Uterus (tissue), 4 donors: ENCODE data around the gene ZNF529. TPM values are rescaled to one million over a fixed set of nuclear protein-coding genes. Genes with fewer than 3 reads are reported as not detected.

Experiments
- DNase-seq, 2 donors: peaks; one replicate each; pipeline ENCODE4 v3.0.0-alpha.2; 2019 to 2020
- H3K27ac ChIP-seq, 2 donors: fragments of 200-600 bp; sonication (generic); 1 replicate in 1 of 2; 2 replicates in 1 of 2; pipeline ENCODE4 v1.5.1; 2016 to 2018
- H3K27me3 ChIP-seq, 2 donors: fragments of 200-600 bp; sonication (generic); one replicate each; pipeline ENCODE4 v1.5.1; 2018 to 2019; ENCODE audit warnings: control low read depth in 1 of 2
- H3K36me3 ChIP-seq, 2 donors: fragments of 200-600 bp; sonication (generic); one replicate each; pipeline ENCODE4 v1.5.1; 2019; ENCODE audit warnings: control low read depth in 1 of 2
- H3K4me1 ChIP-seq, 2 donors: fragments of 200-600 bp; sonication (generic); one replicate each; pipeline ENCODE4 v1.5.1; 2018 to 2019; ENCODE audit warnings: control low read depth in 1 of 2
- H3K4me3 ChIP-seq, 2 donors: fragments of 200-600 bp; sonication (generic); 1 replicate in 1 of 2; 2 replicates in 1 of 2; pipeline ENCODE4 v1.5.1; 2018 to 2019; ENCODE audit warnings: mild to moderate bottlenecking in 1 of 2
- H3K9me3 ChIP-seq, 2 donors: fragments of 200-600 bp; sonication (generic); one replicate each; pipeline ENCODE4 v1.5.1; 2019; ENCODE audit warnings: control low read depth in 1 of 2
- CTCF ChIP-seq, 4 experiments: fragments of 200-600 bp in 2 of 4; fragments of 450-650 bp in 2 of 4; sonication (generic) in 2 of 4; IDR thresholded peaks; one replicate each; pipeline ENCODE4 v1.5.1; 2016 to 2019; ENCODE audit warnings: antibody characterized with exemption in 4 of 4, mild to moderate bottlenecking in 2 of 4, moderate library complexity in 1 of 4
- POLR2A ChIP-seq, 2 donors: fragments of 450-650 bp; IDR thresholded peaks; one replicate each; pipeline ENCODE4 v1.6.1; 2016; ENCODE audit warnings: antibody characterized with exemption in 2 of 2, mild to moderate bottlenecking in 1 of 2, moderate library complexity in 1 of 2
- intact Hi-C: fragments of 100-400 bp; cut with DNase I; formaldehyde crosslinking; loops from one replicate; pipeline ENCODE4 v1.15.1; 2023; ENCODE audit warnings: low total_unique reads
- total RNA-seq, 4 donors: library from RNA; depleted of rRNA in 3 of 4; stranded (reverse); fragments of >200 nt in 3 of 4; gene quantifications; one replicate each; pipeline versions ENCODE4 v1.1.0 to v1.2.4, GENCODE V29; 2014 to 2023
- donor health status: DM: yes; HTN: yes; CAD: no.

Gene ZNF529
- total RNA-seq, 4 donors from 2014 or later = 4.9 to 44.5 (median 13.1) TPM

- Histone ChIP-seq H3K4me1 (no peaks in the 10 kb centered on the region), H3K27me3 (no peaks in the 10 kb centered on the region), H3K27ac (no peak overlapping the region), H3K9me3 (peaks cover 0 to 6% of the 10 kb centered on the region in 2 donors), H3K36me3 (no peaks in the 10 kb centered on the region), H3K4me3 (no peak overlapping the region)
- intact Hi-C loops = no loop called here
- TF ChIP-seq CTCF (IDR thresholded peaks at IDR 0.05) (no peak), POLR2A (IDR thresholded peaks at IDR 0.05) (no peak)
- no peak for DNase-seq
Observed at GRCh38 chr19:36579255-36579654, 6.2 kb upstream of the ZNF529 start.

- TF ChIP-seq CTCF (IDR thresholded peaks at IDR 0.05) (no peak), POLR2A (IDR thresholded peaks at IDR 0.05) (no peak)
- no peaks in the 10 kb centered on the region for H3K4me1 ChIP-seq
- H3K4me3 ChIP-seq = no peak overlapping the region
- H3K27me3 ChIP-seq = no peaks in the 10 kb centered on the region
- H3K36me3 ChIP-seq = no peaks in the 10 kb centered on the region
- H3K27ac ChIP-seq = no peak overlapping the region
- no peak for DNase-seq
- intact Hi-C loops = no loop called here
- H3K9me3 ChIP-seq = peaks cover 0 to 6% of the 10 kb centered on the region in 2 donors
Observed at GRCh38 chr19:36577271-36577996, 4.3 kb upstream of the ZNF529 start.

GRCh38 chr19:36574741-36575140, 1.6 kb upstream of the ZNF529 start:
- DNase-seq = no peak
- Histone ChIP-seq H3K4me1 (no peaks in the 10 kb centered on the region), H3K9me3 (no peaks in the 10 kb centered on the region), H3K36me3 (no peaks in the 10 kb centered on the region), H3K27ac (no peak overlapping the region), H3K4me3 (peak overlapping the region in 1 of 2 donors; percentile 60), H3K27me3 (no peaks in the 10 kb centered on the region)
- TF ChIP-seq CTCF (IDR thresholded peaks at IDR 0.05) (no peak), POLR2A (IDR thresholded peaks at IDR 0.05) (no peak)
- intact Hi-C loops = no loop called here

- Histone ChIP-seq H3K4me1 (no peaks in the 10 kb centered on the region), H3K36me3 (no peaks in the 10 kb centered on the region), H3K27me3 (no peaks in the 10 kb centered on the region), H3K9me3 (no peaks in the 10 kb centered on the region), H3K27ac (peak overlapping the region; percentile 71 to 76), H3K4me3 (peak overlapping the region; percentile 60 to 94)
- intact Hi-C loops = no loop called here
- no peak for DNase-seq
- no peak for TF ChIP-seq CTCF (IDR thresholded peaks at IDR 0.05)
Observed at GRCh38 chr19:36573895-36574720, 1.0 kb upstream of the ZNF529 start.

GRCh38 chr19:36572593-36573019, 486 bp downstream of the ZNF529 start:
- intact Hi-C loops = no loop called here

More at GRCh38 chr19:36572593-36573019, 486 bp downstream of the ZNF529 start:
- Histone ChIP-seq H3K9me3 (no peaks in the 10 kb centered on the region), H3K27ac (peak overlapping the region; percentile 71 to 76), H3K27me3 (no peaks in the 10 kb centered on the region), H3K36me3 (no peaks in the 10 kb centered on the region), H3K4me3 (peak overlapping the region; percentile 60 to 94), H3K4me1 (no peaks in the 10 kb centered on the region)
- no peak for TF ChIP-seq CTCF (IDR thresholded peaks at IDR 0.05)
- TF ChIP-seq POLR2A (IDR thresholded peaks at IDR 0.05) = no peak
- no peak for DNase-seq
